Testis (tissue), 2 donors: ENCODE data around the gene SLC2A14.

Experiments
- POLR2A ChIP-seq: fragments of 450-650 bp; IDR thresholded peaks from one replicate; pipeline ENCODE4 v1.6.1; 2017; ENCODE audit warnings: antibody characterized with exemption, mild to moderate bottlenecking, moderate library complexity
- TF ChIP-seq, protein P1 (sequence below), 3 experiments: fragments of 450-650 bp in 2 of 3; fragments of 200-600 bp in 1 of 3; sonication (generic) in 1 of 3; IDR thresholded peaks; one replicate each; pipeline ENCODE4 v1.5.1; 2016 to 2019; ENCODE audit warnings: antibody characterized with exemption in 3 of 3, mild to moderate bottlenecking in 2 of 3, moderate library complexity in 1 of 3

DNA sequence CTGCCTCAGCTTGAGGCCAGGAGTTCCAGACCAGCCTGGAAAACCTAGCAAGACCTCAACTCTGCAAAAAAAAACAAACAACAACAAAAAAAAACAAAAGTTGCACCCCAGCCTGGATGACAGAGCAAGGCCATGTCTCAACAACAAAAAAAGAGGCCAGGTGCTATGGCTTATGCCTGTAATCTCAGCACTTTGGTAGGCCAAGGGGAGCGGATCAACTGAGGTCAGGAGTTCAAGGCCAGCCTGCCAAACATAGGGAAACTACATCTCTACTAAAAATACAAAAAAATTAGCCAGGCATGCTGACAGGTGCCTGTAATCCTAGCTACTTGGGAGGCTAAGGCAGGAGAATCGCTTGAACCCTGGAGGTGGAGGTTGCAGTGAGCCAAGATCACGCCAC, 6.5 kb upstream of the SLC2A14 start:
- TF ChIP-seq, protein P1, sequence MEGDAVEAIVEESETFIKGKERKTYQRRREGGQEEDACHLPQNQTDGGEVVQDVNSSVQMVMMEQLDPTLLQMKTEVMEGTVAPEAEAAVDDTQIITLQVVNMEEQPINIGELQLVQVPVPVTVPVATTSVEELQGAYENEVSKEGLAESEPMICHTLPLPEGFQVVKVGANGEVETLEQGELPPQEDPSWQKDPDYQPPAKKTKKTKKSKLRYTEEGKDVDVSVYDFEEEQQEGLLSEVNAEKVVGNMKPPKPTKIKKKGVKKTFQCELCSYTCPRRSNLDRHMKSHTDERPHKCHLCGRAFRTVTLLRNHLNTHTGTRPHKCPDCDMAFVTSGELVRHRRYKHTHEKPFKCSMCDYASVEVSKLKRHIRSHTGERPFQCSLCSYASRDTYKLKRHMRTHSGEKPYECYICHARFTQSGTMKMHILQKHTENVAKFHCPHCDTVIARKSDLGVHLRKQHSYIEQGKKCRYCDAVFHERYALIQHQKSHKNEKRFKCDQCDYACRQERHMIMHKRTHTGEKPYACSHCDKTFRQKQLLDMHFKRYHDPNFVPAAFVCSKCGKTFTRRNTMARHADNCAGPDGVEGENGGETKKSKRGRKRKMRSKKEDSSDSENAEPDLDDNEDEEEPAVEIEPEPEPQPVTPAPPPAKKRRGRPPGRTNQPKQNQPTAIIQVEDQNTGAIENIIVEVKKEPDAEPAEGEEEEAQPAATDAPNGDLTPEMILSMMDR (IDR thresholded peaks at IDR 0.05) = no peak
- TF ChIP-seq POLR2A = no peak
